ENCODE data around the gene DLG4.

DLG4 gene

DNA sequence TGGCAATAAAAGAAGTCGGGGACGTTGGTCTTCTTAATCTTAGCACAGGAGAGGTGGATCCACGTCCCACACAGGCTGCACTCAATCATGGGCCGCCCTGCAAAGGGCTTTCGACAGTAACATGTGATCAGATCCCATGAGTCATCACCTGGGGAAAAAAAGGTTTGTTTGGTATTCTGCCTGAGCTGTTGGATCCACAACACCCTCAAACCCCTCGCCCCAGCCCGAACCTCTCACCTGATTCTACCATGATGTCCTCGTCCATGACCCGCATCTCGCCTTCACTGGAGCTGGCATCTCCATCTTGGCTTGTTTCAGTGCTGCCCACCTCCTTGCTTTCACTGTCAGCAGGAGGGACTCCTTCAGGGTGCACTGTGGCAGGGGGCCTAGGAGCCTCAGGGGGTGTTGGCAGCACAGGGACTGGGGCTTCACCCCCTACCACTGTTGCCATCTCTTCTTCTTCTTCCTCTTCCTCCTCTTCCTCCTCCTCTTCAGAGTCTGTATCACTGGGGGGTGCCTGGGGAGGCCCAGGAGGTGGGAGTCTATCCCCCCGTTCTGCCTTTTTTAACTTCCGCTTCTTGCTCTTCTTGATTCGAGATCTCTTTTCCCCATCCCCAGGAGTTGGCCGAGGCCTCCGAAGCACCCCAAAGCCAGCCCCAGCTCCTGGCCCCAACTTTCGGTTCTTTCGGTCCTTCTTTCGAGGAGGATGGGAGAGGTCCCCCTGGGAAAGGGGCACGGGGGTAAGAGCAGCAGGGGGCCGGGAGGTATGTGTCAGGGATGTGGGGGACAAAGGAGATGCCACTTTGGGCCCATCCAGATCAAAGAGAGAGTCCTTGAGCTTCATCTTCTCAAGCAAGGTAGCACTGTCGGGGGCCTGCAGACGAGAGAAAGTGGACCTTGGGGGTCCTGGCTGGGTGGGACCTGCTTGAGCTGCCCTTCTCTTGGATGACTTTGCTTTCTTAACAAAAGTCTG is 16.3 kb upstream of the DLG4 start:
- no peak for TF ChIP-seq CTCF (IDR thresholded peaks at IDR 0.05; ENCODE audit: borderline replicate concordance, insufficient read depth, low read depth, low read length)
- no peak overlapping the region for H3K4me3 ChIP-seq (ENCODE audit: low read depth, low read length)

- no peak for TF ChIP-seq CTCF (IDR thresholded peaks at IDR 0.05; ENCODE audit: borderline replicate concordance, insufficient read depth, low read depth, low read length)
- peak within 1 kb of the TSS; percentile 56 for H3K4me3 ChIP-seq (ENCODE audit: low read depth, low read length)
Observed at GRCh38 chr17:7234083-7234951, 14.7 kb upstream of the DLG4 start, which contains the start of gene DVL2. TSS of gene DVL2 (minus strand) at chr17:7234517. CDS start at chr17:7234262, 255 bp downstream.

DNA sequence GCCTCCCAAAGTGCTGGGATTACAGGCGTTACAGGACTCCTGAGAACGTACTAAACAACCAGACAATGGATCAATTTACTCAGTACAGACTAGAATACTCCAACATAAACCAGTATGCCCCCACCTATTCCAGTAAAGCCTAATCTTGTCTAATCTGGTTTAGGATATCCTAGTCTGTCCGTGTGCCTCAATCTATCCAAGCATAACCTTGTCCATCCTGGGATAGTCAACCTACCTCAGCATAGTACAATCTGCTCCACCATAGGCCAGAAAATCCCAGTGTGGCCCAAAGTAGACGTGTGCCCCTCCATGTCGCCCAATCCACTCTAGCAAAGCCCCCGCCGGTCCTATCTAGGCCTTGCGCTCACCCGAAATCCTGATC is 14.1 kb upstream of the DLG4 start:
- no peak for TF ChIP-seq CTCF (IDR thresholded peaks at IDR 0.05; ENCODE audit: borderline replicate concordance, insufficient read depth, low read depth, low read length)
- peak overlapping the region; percentile 56 for H3K4me3 ChIP-seq (ENCODE audit: low read depth, low read length)

DNA sequence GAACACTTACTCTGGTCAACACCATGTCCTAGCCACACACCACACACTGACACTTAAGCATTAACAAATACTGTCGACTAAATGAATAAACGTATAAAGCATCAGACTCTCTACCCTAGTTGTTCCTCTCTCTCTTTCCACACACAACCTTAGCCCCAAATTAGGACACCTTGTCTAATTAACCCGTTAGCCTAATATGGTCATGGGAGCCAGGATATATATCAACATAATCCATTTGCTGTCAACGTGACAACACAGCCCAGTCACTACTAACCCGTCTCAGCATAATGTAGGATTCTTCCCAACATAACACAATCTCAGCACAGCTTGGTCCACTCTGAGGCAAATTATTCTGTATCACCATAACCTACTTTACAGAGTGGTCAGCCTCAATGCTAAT is 12.5 kb upstream of the DLG4 start:
- H3K4me3 ChIP-seq (ENCODE audit: low read depth, low read length) = no peak overlapping the region
- TF ChIP-seq CTCF (IDR thresholded peaks at IDR 0.05; ENCODE audit: borderline replicate concordance, insufficient read depth, low read depth, low read length) = no peak

- TF ChIP-seq CTCF (IDR thresholded peaks at IDR 0.05; ENCODE audit: borderline replicate concordance, insufficient read depth, low read depth, low read length) = no peak
- no peak overlapping the region for H3K4me3 ChIP-seq (ENCODE audit: low read depth, low read length)
Observed at GRCh38 chr17:7229504-7229903, 9.9 kb upstream of the DLG4 start.

GRCh38 chr17:7228920-7229319 is 9.3 kb upstream of the DLG4 start:
- no peak for TF ChIP-seq CTCF (IDR thresholded peaks at IDR 0.05; ENCODE audit: borderline replicate concordance, insufficient read depth, low read depth, low read length)
- no peak overlapping the region for H3K4me3 ChIP-seq (ENCODE audit: low read depth, low read length)

Measured in GM12875 (cell line).